Subcutaneous abdominal adipose tissue (tissue), 5 donors: Measurements from ENCODE around the gene EML6.
A peak's percentile ranks its signal among the peaks of the same experiment; 100 is the strongest.

Experiments
- H3K27ac ChIP-seq: one replicate; pipeline ENCODE4 v1.7.0; 2013; ENCODE audit warnings: low read depth, mild to moderate bottlenecking, inconsistent platforms, low read length, moderate library complexity
- H3K27me3 ChIP-seq, 5 donors: one replicate each; pipeline ENCODE4 v1.7.0; 2013; ENCODE audit warnings: low read length in 5 of 5, inconsistent platforms in 1 of 5; ENCODE audit not compliant: control insufficient read depth in 5 of 5, insufficient read depth in 4 of 5
- H3K36me3 ChIP-seq, 5 donors: one replicate each; pipeline ENCODE4 v1.7.0; 2013; ENCODE audit warnings: low read length in 5 of 5; ENCODE audit not compliant: control insufficient read depth in 5 of 5, insufficient read depth in 5 of 5
- H3K4me1 ChIP-seq, 5 donors: one replicate each; pipeline ENCODE4 v1.7.0; 2013; ENCODE audit warnings: low read length in 5 of 5, mild to moderate bottlenecking in 3 of 5, moderate library complexity in 1 of 5; ENCODE audit not compliant: control insufficient read depth in 5 of 5, insufficient read depth in 5 of 5
- H3K4me3 ChIP-seq, 5 donors: one replicate each; pipeline ENCODE4 v1.7.0; 2013; ENCODE audit warnings: low read length in 5 of 5, low read depth in 1 of 5
- H3K9ac ChIP-seq, 5 donors: one replicate each; pipeline ENCODE4 v1.7.0; 2013; ENCODE audit warnings: low read length in 5 of 5, mild to moderate bottlenecking in 4 of 5, moderate library complexity in 3 of 5
- H3K9me3 ChIP-seq, 5 donors: one replicate each; pipeline ENCODE4 v1.7.0; 2013; ENCODE audit warnings: low read length in 5 of 5; ENCODE audit not compliant: control insufficient read depth in 5 of 5
- donor health status: healthy.
- donor health status: healthy.
- donor health status: healthy.
- donor health status: healthy.
- donor health status: healthy.

EML6 gene

DNA sequence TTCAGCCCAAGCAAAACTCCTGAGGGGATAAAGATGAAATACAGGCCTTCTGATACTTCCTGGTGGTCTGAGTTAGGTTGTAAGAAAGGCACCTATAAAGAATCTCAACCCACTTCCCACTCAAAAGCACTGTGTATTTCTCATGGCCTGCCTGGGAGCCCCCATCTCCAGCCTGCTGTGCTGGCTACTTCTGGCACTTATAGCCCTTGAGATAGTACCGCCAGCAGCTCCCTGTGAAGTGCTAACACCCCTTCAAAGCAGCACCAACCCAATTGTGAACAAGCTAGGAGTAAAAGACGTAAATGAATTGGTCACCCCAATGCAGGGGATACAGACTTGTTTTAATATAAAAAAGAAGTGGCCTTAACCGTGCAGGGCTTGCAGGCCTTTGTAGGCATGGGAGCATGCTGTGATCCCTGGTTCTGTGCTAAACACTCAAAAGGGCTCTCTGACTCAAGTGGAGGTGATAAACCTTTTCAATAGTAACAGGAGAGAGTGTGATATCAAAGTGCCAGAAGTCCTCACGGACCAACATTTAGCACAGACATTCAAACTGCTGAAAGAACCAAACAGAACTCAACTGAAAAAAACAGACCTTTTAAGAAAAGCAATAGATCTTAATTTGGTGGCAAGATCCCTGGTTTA is 246.0 kb downstream of the EML6 start:
- no peaks in the 10 kb centered on the region for H3K9me3 ChIP-seq
- H3K9ac ChIP-seq = no peak overlapping the region
- no peak overlapping the region for H3K27ac ChIP-seq
- no peaks in the 10 kb centered on the region for H3K27me3 ChIP-seq
- H3K4me1 ChIP-seq = peaks cover 5 to 27% (median 18%) of the 10 kb centered on the region in 5 donors
- H3K36me3 ChIP-seq = peaks cover 36 to 68% (median 49%) of the 10 kb centered on the region in 5 donors
- H3K4me3 ChIP-seq = no peak overlapping the region

- no peaks in the 10 kb centered on the region for H3K9me3 ChIP-seq
- no peak overlapping the region for H3K4me3 ChIP-seq
- peaks cover 6 to 27% (median 18%) of the 10 kb centered on the region in 5 donors for H3K4me1 ChIP-seq
- no peak overlapping the region for H3K27ac ChIP-seq
- peaks cover 36 to 68% (median 49%) of the 10 kb centered on the region in 5 donors for H3K36me3 ChIP-seq
- H3K27me3 ChIP-seq = no peaks in the 10 kb centered on the region
- no peak overlapping the region for H3K9ac ChIP-seq
These were observed 246.5 kb downstream of the EML6 start for GRCh38 chr2:54969940-54970338.

- peaks cover 25 to 36% (median 33%) of the 10 kb centered on the region in 5 donors for H3K36me3 ChIP-seq
- no peak overlapping the region for H3K9ac ChIP-seq
- peak overlapping the region; percentile 26 for H3K27ac ChIP-seq
- H3K4me1 ChIP-seq = peaks cover 2 to 52% (median 35%) of the 10 kb centered on the region in 5 donors
- no peaks in the 10 kb centered on the region for H3K27me3 ChIP-seq
- H3K9me3 ChIP-seq = no peaks in the 10 kb centered on the region
- no peak overlapping the region for H3K4me3 ChIP-seq
These were observed 251.7 kb downstream of the EML6 start for GRCh38 chr2:54975175-54975574.

GRCh38 chr2:54975598-54976492 is 252.4 kb downstream of the EML6 start:
- H3K36me3 ChIP-seq = peaks cover 19 to 40% (median 30%) of the 10 kb centered on the region in 5 donors
- peak overlapping the region in 1 of 5 donors; percentile 18 for H3K9ac ChIP-seq
- H3K4me1 ChIP-seq = peaks cover 2 to 58% (median 40%) of the 10 kb centered on the region in 5 donors
- H3K9me3 ChIP-seq = no peaks in the 10 kb centered on the region
- H3K27me3 ChIP-seq = no peaks in the 10 kb centered on the region
- peak overlapping the region; percentile 26 for H3K27ac ChIP-seq
- H3K4me3 ChIP-seq = no peak overlapping the region

- Histone ChIP-seq H3K9me3 (no peaks in the 10 kb centered on the region), H3K27me3 (no peaks in the 10 kb centered on the region), H3K4me1 (peaks cover 2 to 67% (median 40%) of the 10 kb centered on the region in 5 donors), H3K4me3 (no peak overlapping the region), H3K9ac (no peak overlapping the region), H3K27ac (peak overlapping the region; percentile 43), H3K36me3 (peaks cover 17 to 38% (median 22%) of the 10 kb centered on the region in 5 donors)
These were observed 253.7 kb downstream of the EML6 start for GRCh38 chr2:54977149-54977548.

- Histone ChIP-seq H3K9ac (peak overlapping the region in 2 of 5 donors; percentile 21 to 27), H3K36me3 (peaks cover 9 to 31% (median 18%) of the 10 kb centered on the region in 5 donors), H3K27me3 (no peaks in the 10 kb centered on the region), H3K4me1 (peaks cover 2 to 88% (median 49%) of the 10 kb centered on the region in 5 donors), H3K4me3 (no peak overlapping the region), H3K27ac (peak overlapping the region; percentile 52), H3K9me3 (no peaks in the 10 kb centered on the region)
These were observed 256.0 kb downstream of the EML6 start for GRCh38 chr2:54979321-54980044.

GRCh38 chr2:54981385-54981784 is 257.9 kb downstream of the EML6 start:
- H3K4me1 ChIP-seq = peaks cover 0 to 79% (median 38%) of the 10 kb centered on the region in 5 donors
- H3K27ac ChIP-seq = peak overlapping the region; percentile 9
- H3K4me3 ChIP-seq = no peak overlapping the region
- H3K36me3 ChIP-seq = peaks cover 13 to 34% (median 22%) of the 10 kb centered on the region in 5 donors
- no peaks in the 10 kb centered on the region for H3K27me3 ChIP-seq
- H3K9ac ChIP-seq = no peak overlapping the region
- no peaks in the 10 kb centered on the region for H3K9me3 ChIP-seq

- Histone ChIP-seq H3K36me3 (peaks cover 13 to 42% (median 33%) of the 10 kb centered on the region in 5 donors), H3K27ac (peak overlapping the region; percentile 68), H3K4me3 (no peak overlapping the region), H3K9me3 (no peaks in the 10 kb centered on the region), H3K4me1 (peaks cover 0 to 82% (median 30%) of the 10 kb centered on the region in 5 donors), H3K9ac (no peak overlapping the region), H3K27me3 (no peaks in the 10 kb centered on the region)
These were observed 260.1 kb downstream of the EML6 start for GRCh38 chr2:54983345-54984220.

DNA sequence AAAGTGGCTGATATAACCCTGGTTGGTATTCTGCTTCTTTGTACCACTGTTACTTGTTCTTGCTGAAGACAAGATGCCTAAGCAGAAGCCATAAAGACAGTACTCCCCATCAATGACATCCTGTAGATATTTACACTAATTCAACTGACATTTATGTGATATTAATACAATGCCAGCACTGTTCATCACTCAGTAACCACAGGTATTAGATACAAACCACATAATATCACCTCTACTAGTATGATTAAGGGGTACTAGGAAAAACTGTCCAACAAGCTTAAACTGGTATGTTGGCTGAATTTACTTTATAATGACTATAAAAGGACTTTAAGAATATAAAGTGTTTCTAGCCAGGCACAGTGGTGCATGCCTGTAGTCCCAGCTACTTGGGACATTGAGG is 261.0 kb downstream of the EML6 start:
- no peak overlapping the region for H3K9ac ChIP-seq
- H3K27ac ChIP-seq = peak overlapping the region; percentile 38
- H3K27me3 ChIP-seq = no peaks in the 10 kb centered on the region
- H3K36me3 ChIP-seq = peaks cover 13 to 42% (median 33%) of the 10 kb centered on the region in 5 donors
- no peaks in the 10 kb centered on the region for H3K9me3 ChIP-seq
- no peak overlapping the region for H3K4me3 ChIP-seq
- peaks cover 2 to 78% (median 32%) of the 10 kb centered on the region in 5 donors for H3K4me1 ChIP-seq
